WI38 (cell line): ENCODE data around the gene TMPRSS4.

Source experiments
- H3K4me3 ChIP-seq: 2 replicates; pipeline ENCODE4 v1.5.1; 2011; ENCODE audit warnings: low read depth, mild to moderate bottlenecking, control low read depth, low read length
- CTCF ChIP-seq: IDR thresholded peaks from 2 replicates; pipeline ENCODE4 v1.5.1; 2012; ENCODE audit warnings: low read depth, mild to moderate bottlenecking, control low read depth, low read length

TMPRSS4 gene

GRCh38 chr11:118111744-118112035 is 34.8 kb downstream of the TMPRSS4 start:
- H3K4me3 ChIP-seq: no peak overlapping the region
- TF ChIP-seq CTCF: no peak

- no peak for TF ChIP-seq CTCF
- no peak overlapping the region for H3K4me3 ChIP-seq
Observed at GRCh38 chr11:118112711-118113430, 36.0 kb downstream of the TMPRSS4 start.

- no peak for TF ChIP-seq CTCF
- no peak overlapping the region for H3K4me3 ChIP-seq
Observed at GRCh38 chr11:118114266-118114665, 37.4 kb downstream of the TMPRSS4 start.

- no peak for TF ChIP-seq CTCF
- no peak overlapping the region for H3K4me3 ChIP-seq
Observed at GRCh38 chr11:118115048-118115447, 38.2 kb downstream of the TMPRSS4 start.

- TF ChIP-seq CTCF: no peak
- no peak overlapping the region for H3K4me3 ChIP-seq
Observed at GRCh38 chr11:118117790-118118601, 41.1 kb downstream of the TMPRSS4 start.

GRCh38 chr11:118120793-118121192 is 43.9 kb downstream of the TMPRSS4 start:
- no peak overlapping the region for H3K4me3 ChIP-seq
- no peak for TF ChIP-seq CTCF

- TF ChIP-seq CTCF: no peak
- no peak overlapping the region for H3K4me3 ChIP-seq
Observed at GRCh38 chr11:118124929-118125535, 48.2 kb downstream of the TMPRSS4 start.
